Smooth muscle cell (in vitro differentiated cells): ENCODE results near the gene CARD18. TPM values are rescaled to one million over a fixed set of nuclear protein-coding genes. Genes with fewer than 3 reads are reported as not detected.
A peak's percentile ranks its signal among the peaks of the same experiment; 100 is the strongest.

Experiments used
- DNase-seq: peaks from one replicate; lab custom pipeline; 2025; ENCODE audit not compliant: unreplicated experiment; lab: John Stamatoyannopoulos, UW
- H2AFZ ChIP-seq: fragments of 200-600 bp; sonication (generic); 2 replicates; pipeline ENCODE4 v1.6.0; 2016; ENCODE audit warnings: antibody characterized with exemption, low read depth, mild to moderate bottlenecking
- H3F3A ChIP-seq: fragments of 200-600 bp; sonication (generic); 2 replicates; pipeline ENCODE4 v1.6.0; 2017; ENCODE audit warnings: antibody characterized with exemption, low read depth
- H3K27ac ChIP-seq: fragments of 200-600 bp; sonication (generic); 2 replicates; pipeline ENCODE4 v1.5.1; 2016; ENCODE audit warnings: low read depth, mild to moderate bottlenecking
- H3K27me3 ChIP-seq: fragments of 200-600 bp; sonication (generic); 2 replicates; pipeline ENCODE4 v1.6.1; 2016; ENCODE audit warnings: low read depth, mild to moderate bottlenecking
- H3K36me3 ChIP-seq: fragments of 200-600 bp; sonication (generic); 2 replicates; pipeline ENCODE4 v1.5.1; 2016; ENCODE audit warnings: low read depth
- H3K4me1 ChIP-seq: fragments of 200-600 bp; sonication (generic); 2 replicates; pipeline ENCODE4 v1.5.1; 2016; ENCODE audit warnings: low read depth
- H3K4me2 ChIP-seq: fragments of 200-600 bp; sonication (generic); 2 replicates; pipeline ENCODE4 v1.6.0; 2016; ENCODE audit warnings: mild to moderate bottlenecking
- H3K4me3 ChIP-seq: fragments of 200-600 bp; sonication (generic); 2 replicates; pipeline ENCODE4 v1.5.1; 2016; ENCODE audit warnings: mild to moderate bottlenecking
- H3K79me2 ChIP-seq: fragments of 200-600 bp; sonication (generic); 2 replicates; pipeline ENCODE4 v1.6.0; 2016; ENCODE audit warnings: low read depth, mild to moderate bottlenecking
- H3K9ac ChIP-seq: fragments of 200-600 bp; sonication (generic); 2 replicates; pipeline ENCODE4 v1.6.0; 2016; ENCODE audit warnings: low read depth
- H3K9me3 ChIP-seq: fragments of 200-600 bp; sonication (generic); replicated peaks from 2 replicates; pipeline ENCODE4 v1.5.1; 2016; ENCODE audit warnings: low read depth
- H4K20me1 ChIP-seq: fragments of 200-600 bp; sonication (generic); 2 replicates; pipeline ENCODE4 v1.6.0; 2016; ENCODE audit warnings: low read depth
- CTCF ChIP-seq: fragments of 200-600 bp; sonication (generic); IDR thresholded peaks from 2 replicates; pipeline ENCODE4 v1.5.1; 2017; ENCODE audit warnings: borderline replicate concordance, mild to moderate bottlenecking, antibody characterized with exemption; ENCODE audit not compliant: insufficient read depth, poor library complexity, severe bottlenecking
- WGBS: methylation state at CpG from one replicate; pipeline ENCODE4 v1.1.7; 2016; ENCODE audit warnings: low lambda C conversion rate; 5-methylcytosine and 5-hydroxymethylcytosine counted together
- polyA plus RNA-seq: library from polyadenylated mRNA; unstranded; fragments of >200 nt; fragmentation: Nextera tagmentation; extraction: Ambion mirVana; gene quantifications from 2 replicates; pipeline ENCODE4 v1.2.1, GENCODE V29; 2016
- total RNA-seq: library from RNA; depleted of rRNA; stranded (reverse); fragments of >200 nt; gene quantifications from 2 replicates; pipeline ENCODE4 v1.2.3, GENCODE V29; 2014

The CARD18 gene
- total and polyA plus RNA-seq, 2 experiments from 2014 or later = not detected

DNA sequence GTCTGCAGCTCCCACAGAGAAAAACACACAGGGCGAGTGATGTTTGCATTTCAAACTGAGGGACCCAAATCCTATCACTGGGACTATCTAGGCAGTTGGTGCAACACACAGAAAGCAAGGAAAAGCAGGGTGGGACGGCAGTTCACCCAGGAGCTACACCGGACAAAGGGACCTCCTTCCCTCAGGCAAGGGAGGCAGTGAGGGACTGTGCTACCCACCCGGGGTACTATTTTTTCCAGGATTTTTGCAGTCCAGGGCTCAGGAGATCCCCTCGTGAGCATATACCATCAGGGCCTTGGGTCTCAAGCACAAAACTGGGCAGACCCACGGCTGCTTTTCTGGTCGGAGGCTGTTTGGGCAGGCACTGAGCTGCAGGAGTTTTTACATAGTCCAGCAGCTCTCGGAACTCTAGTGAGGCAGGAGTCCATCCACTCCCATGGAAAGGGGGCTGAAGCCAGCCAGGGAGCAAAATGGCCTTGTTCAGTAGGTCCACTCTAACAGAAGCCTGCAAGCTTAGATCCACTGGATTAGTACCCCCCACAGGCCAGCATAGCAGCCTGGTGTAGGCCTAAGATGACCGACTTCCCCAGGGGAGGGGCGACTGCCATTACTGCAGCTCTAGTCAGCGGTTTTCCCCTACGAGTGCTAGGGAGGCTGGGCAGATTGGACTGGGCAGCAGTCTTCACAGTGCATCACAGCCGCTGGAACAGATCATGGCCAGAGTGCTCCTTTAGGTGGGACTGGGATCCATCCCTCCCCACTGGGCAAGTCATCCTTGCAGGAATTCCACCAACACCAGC lies 28.2 kb downstream of the CARD18 start:
- Histone ChIP-seq H3K4me2 (no peak overlapping the region), H4K20me1 (no peaks in the 10 kb centered on the region), H3K79me2 (no peaks in the 10 kb centered on the region), H3K27ac (no peak overlapping the region), H3K9ac (no peak overlapping the region), H3K36me3 (no peaks in the 10 kb centered on the region), H3K9me3 (no peaks in the 10 kb centered on the region), H2AFZ (peak overlapping the region; percentile 17), H3K4me3 (no peak overlapping the region), H3K4me1 (no peaks in the 10 kb centered on the region), H3F3A (no peaks in the 10 kb centered on the region), H3K27me3 (no peaks in the 10 kb centered on the region)
- WGBS = 81% methylated on average over 13 of the region's 13 CpGs
- TF ChIP-seq CTCF = no peak
- DNase-seq = no peak

DNA sequence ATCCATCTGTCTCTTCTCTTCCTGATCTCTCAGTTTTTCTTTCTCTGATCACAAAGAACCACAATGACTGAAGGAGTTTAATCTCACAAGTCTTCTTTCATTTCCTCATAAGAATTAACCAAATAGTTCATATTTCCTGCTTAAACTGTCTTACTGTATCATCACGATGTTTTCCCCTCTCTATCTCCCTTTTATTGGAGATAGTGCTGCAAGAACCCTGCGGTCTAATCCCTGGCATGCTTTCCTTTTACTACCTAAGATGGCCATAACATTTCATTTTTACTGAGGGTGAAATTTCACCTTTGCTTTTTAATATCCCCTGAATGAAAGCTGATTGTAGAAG lies 28.9 kb downstream of the CARD18 start:
- no peak for TF ChIP-seq CTCF
- Histone ChIP-seq H3K27ac (no peak overlapping the region), H3K4me3 (no peak overlapping the region), H2AFZ (peak overlapping the region; percentile 17), H3F3A (no peaks in the 10 kb centered on the region), H4K20me1 (no peaks in the 10 kb centered on the region), H3K4me2 (no peak overlapping the region), H3K27me3 (no peaks in the 10 kb centered on the region), H3K79me2 (no peaks in the 10 kb centered on the region), H3K9ac (no peak overlapping the region), H3K9me3 (no peaks in the 10 kb centered on the region), H3K4me1 (no peaks in the 10 kb centered on the region), H3K36me3 (no peaks in the 10 kb centered on the region)
- WGBS = 50% methylated on average over 2 of the region's 2 CpGs
- no peak for DNase-seq

DNA sequence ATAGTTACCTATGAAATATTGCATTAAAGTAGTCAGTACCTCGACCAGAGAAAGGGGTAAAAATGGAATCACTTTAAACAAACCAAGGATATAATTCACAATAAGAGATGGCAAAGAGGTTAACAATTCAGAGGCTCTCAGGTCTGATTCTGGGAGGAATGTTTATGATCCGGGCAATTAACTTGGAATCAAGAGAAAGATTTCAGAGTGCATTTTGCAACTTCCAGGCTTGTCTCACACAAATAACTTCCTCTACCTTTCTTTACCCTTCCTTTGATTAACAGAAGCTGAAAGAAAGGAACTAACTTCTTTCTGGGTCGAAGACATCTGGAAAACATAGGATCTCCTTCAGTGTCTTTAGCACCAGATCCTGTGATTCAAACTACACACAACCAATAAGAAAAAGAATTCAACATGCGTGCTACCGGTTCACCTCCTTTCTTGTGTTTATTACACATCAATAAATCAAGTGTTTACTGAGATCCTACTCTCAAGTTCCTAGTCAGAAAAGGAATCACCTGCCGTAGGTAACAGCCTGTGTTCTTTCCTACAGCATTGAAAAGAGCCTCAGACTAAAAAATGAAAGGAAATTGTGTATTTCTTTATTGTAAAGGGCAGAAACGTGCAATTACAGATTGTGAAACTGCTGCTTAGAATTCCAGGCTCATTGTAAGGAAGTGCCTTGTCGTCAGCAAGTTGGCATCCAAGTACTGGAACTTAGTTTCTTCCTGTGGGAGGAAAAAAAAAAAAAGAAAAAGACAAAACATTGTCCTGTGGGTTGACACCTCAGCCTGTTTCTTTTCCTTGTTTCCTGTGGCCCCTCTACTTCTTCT lies 29.5 kb downstream of the CARD18 start:
- no peak for TF ChIP-seq CTCF
- H3K27ac ChIP-seq = no peak overlapping the region
- H3K9me3 ChIP-seq = no peaks in the 10 kb centered on the region
- H3K36me3 ChIP-seq = no peaks in the 10 kb centered on the region
- H3F3A ChIP-seq = no peaks in the 10 kb centered on the region
- H3K9ac ChIP-seq = no peak overlapping the region
- H3K4me3 ChIP-seq = no peak overlapping the region
- H3K79me2 ChIP-seq = no peaks in the 10 kb centered on the region
- H3K27me3 ChIP-seq = no peaks in the 10 kb centered on the region
- WGBS = 71% methylated on average over 8 of the region's 8 CpGs
- DNase-seq = no peak
- H3K4me2 ChIP-seq = no peak overlapping the region
- no peaks in the 10 kb centered on the region for H4K20me1 ChIP-seq
- H2AFZ ChIP-seq = peak overlapping the region; percentile 17
- no peaks in the 10 kb centered on the region for H3K4me1 ChIP-seq
